ENCODE results near the gene SYT15.
"Not testable (repeated sequence)": the region's sequence is repeated elsewhere in the genome, so short reads cannot be mapped to it uniquely, and the experiment has no call there.

- TF ChIP-seq EZH2 (IDR thresholded peaks at IDR 0.05; ENCODE audit: borderline replicate concordance, insufficient read depth, low read depth, low read length, poor library complexity, severe bottlenecking); CTCF (IDR thresholded peaks at IDR 0.05): not testable (repeated sequence)
These were observed 56.5 kb downstream of the SYT15 start for GRCh38 chr10:46635364-46635959.
